ENCODE data around the gene CD244.
"Not testable (repeated sequence)": the region's sequence is repeated elsewhere in the genome, so short reads cannot be mapped to it uniquely, and the experiment has no call there.

Gene CD244

DNA sequence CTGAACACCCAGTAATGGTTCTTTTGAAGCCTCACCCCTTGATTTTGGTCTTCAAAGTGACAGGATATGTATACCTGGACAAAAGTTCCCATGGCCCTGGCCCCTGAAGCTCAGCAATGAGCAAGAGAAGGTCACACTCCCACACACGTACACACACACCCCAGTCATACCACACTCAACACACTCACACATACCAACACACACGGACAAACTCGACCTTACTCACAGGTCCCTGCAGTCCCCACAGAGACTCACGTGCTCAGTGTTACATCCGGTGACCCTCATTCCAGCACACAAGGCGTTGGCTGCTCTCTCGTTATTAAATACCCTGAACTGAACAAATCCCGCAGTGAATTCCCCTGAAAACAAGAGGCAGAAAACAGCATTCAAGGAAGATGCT lies 16.4 kb upstream of the CD244 start:
- DNase-seq (ENCODE audit: low read depth in 2 of 2) = no peak

DNA sequence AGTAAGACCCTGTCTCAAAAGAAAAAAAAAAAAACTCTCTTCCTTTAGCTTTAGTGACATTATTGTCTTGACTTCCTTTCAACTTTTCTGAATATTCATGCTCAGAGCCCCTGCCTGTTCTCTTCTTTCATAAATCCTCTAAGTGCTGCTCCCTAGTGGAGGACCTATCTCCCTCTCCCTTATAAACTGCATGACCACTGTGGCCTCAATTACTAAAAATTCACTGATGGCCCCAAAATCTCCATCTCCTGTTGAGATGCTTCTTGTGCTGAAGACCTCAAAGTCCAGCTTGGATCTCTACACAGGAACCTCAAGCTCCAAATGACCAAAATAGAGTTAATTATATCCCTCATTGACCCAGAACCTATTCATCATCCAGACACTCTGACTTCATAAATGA lies 14.5 kb upstream of the CD244 start:
- DNase-seq (ENCODE audit: low read depth in 2 of 2) = no peak

DNA sequence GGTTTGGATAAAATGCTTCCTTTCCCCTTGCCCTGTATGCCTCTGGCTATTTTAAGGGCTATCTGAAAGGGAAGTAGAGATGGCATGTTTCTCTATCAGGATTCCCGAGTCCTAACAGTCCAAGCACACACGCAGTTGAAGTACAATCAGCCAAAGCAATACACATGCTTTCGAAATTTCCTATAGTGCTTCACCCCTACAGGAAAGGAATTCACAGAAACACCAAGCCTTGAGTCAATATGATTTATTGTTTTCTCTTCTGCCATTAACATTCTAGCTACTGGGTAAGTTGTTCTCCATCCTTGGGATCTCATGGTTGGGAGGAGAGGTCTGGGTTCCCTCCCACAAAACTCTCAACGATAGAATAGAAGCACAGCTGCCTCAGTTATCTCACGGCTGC lies 13.6 kb upstream of the CD244 start:
- DNase-seq (ENCODE audit: low read depth in 2 of 2) = no peak

DNA sequence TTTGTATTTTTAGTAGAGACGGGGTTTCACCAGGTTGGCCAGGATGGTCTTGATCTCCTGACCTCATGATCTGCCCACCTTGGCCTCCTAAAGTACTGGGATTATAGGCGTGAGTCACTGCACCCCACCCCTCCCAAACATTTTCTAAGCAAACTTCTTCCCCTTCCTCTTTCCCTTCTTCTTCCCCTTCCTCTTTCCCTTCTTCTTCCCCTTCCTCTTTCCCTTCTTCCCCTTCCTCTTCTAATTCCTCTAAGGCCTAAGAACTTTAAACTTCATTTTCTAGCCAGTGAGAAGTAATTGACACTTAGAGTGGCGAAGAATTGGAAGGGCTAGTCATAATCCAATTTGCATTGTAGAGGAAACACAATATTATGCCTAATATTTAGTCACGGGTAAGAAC lies 12.9 kb upstream of the CD244 start:
- DNase-seq (ENCODE audit: low read depth in 2 of 2) = not testable (repeated sequence)

DNA sequence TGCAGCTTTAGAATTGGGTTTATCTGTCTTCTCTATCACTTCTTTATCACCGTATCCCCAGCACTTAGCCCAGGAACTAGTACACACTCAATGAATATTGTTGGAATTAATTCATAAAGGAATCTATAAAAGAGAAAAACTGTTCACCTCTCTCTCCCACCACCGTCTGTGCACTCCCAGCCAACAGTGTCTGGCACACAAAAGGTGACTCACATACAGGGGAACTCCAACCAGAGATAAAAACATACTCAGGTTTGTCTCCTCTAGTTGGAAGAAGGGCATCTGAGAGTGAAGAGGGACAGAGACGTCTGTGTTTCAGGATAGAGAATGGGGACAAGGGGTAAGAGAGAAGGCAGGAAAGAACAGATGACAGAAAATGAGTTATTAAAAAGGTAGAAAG lies 12.2 kb upstream of the CD244 start:
- DNase-seq (ENCODE audit: low read depth in 2 of 2) = no peak

DNA sequence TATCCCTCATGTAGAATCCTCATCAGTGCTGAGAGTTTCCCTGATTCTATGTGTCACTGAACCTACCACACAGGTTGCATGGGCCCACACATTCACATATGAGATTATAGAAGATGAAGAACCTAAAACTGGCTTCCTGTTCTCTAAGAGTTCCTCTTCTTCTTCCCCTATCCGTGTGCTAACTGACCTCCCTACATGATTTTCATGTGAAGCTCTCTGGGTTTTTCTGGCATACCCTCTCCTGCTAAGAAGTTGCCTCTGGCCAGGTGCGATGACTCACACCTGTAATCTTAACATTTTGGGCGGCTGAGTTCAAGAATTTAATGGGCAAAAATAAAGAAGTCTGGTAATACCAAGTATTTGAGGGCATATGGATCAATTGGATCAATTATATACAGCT lies 5.5 kb upstream of the CD244 start:
- no peak for DNase-seq (ENCODE audit: low read depth in 2 of 2)

DNA sequence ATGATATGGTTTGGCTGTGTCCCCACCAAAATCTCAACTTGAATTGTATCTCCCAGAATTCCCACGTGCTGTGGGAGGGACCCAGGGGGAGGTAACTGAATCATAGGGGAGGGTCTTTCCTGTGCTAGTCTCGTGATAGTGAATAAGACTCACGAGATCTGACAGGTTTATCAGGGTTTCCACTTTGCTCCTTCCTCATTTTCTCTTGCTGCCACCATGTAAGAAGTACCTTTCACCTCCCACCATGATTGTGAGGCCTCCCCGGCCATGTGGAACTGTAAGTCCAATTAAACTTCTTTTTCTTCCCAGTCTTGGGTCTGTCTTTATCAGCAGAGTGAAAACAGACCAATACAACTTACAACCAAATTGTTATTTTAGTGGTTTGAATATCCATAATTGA lies 5.0 kb upstream of the CD244 start:
- DNase-seq (ENCODE audit: low read depth in 2 of 2) = not testable (repeated sequence)

DNA sequence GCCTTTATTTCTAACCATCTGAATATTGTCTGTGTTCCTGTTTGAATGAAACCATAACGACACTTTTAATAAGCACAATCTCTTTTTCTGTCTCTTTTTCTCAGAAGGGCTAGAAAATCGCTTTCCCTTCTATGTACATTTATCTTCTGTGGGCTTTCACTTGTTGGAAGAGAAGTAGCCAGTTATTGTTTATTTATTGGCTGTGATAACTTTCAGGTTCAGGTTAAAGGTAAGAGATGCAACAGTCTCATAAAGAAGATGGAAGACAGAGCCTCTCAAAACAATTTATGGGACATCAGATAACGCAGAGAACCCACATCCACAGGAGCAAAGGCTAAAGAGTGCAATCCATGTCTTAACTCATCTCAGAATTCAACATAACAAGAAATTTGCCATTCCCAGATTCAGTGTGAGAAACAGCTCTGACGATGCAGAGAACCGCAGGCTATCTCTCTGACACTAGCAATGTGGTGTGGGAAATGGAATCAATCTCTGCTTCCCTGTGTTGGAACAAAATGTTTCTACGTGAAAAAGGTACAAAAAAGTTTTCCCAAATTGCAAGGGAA lies 4.1 kb upstream of the CD244 start:
- no peak for DNase-seq (ENCODE audit: low read depth in 2 of 2)

DNA sequence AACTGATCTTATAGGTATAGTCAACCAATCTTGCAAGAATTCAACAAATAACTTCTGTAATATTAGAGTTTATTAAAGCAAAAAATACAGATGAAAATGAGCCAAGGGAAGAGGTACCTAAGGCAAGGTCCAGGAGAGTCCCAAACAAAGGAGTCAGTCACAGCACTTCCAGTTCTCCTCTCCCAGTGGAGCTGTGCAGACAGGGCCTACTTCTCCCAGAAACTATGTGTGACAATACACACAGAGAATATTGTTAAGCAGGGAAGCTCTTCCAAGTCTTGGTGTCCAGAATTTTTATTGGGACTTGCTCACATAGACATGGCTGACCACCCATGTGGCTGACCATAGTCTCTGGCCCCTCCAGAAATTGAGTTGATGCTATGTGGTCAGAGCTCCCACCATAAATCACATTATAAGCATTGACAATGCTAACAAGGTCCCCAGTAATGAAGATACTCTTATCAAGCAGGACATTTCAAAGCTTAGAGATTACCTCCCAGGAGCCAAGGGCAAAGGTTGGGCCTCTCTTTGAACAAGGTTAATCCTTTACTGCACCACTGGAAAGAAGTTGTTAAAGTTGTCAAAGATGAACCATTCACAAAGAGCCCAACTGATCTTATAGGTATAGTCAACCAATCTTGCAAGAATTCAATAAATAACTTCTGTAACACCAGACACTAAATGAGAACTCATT lies 3.5 kb upstream of the CD244 start:
- no peak for DNase-seq (ENCODE audit: low read depth in 2 of 2)

DNA sequence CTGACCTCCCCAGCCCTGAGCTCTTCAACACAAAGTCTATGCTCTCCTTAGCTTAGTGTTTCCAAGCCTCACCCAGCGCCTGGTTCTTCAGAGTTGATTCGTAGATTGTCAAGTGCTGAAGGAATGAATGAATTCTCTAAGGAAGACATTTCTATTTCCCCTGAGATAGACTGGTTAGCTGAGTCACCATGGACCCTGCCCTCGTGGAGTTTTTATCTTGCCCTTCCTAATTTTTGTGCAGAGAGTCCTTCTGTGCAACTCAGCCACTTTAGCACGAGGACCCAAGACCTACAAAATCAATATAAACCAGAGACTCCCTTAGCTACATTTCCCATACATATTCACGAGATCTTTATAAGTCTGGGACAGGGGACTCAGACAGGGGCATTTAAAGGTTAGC lies 2.6 kb upstream of the CD244 start:
- no peak for DNase-seq (ENCODE audit: low read depth in 2 of 2)

DNA sequence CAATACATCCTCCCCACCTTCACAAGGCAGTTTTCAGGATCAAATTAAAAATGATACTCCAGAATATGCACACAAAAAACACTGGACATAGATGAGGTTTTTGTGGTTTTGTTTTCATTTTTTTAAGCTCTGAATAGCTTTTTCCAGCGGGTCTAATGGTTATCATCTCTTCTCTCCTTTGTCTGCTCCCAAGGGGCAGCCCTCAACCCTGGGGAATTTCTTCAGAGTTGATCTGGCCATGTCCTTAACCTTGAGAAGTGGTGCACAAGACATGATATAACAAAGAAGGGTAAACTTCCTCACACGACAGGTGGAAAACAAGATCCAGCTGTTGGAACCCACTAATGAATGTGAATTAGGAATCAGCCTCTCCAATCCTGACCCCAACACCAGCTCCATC lies 1.5 kb upstream of the CD244 start:
- no peak for DNase-seq (ENCODE audit: low read depth in 2 of 2)

DNA sequence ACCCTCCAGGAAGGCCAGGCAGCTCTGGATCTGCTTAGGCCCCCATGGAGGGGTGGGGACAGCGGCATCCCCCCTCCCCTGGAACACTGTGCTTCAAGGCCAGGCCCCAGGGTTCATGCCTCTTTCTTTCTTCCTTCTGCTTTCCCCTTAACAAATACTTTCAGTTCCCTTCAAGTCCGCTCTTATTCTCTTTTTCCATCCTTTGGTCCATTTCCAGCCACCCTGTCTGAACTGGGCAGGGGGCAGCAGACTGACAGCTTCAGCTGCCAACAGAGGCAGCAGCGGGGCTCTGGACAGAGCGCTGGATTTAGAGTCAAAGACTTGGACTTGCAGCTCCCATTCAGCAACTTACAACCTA lies 1.1 kb upstream of the CD244 start:
- DNase-seq (ENCODE audit: low read depth in 2 of 2) = no peak

DNA sequence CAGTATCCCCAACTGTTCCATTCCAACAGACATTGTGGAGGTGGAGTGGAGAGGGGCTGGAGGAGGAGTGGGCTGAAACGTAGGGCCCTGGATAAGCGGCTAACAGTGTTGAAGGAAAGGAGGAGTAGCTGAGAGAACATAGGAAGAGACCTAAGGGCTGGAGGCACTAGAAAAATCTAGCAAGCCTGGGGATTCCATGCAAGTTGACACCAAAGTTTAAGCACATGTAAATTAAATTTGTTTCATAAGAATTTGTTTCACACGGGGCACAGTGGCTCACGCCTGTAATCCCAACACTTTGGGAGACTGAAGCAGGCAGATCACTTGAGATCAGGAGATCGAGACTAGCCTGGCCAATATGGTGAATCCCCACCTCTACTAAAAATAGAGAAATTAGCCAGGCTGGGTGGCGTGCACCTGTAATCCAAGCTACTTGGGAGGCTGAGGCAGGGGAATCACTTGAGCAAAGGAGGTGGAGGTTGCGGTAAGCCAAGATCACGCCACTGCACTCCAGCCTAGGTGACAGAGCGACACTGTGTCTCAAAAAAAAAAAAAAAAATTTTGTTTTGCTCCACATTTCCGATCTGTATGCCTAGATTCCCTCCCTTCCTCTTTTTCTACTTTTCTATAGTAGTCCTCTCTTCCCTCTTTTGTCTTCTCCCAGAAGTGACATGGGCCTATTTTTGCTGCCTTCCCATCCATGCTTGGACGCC lies 530 bp upstream of the CD244 start:
- no peak for DNase-seq (ENCODE audit: low read depth in 2 of 2)

DNA sequence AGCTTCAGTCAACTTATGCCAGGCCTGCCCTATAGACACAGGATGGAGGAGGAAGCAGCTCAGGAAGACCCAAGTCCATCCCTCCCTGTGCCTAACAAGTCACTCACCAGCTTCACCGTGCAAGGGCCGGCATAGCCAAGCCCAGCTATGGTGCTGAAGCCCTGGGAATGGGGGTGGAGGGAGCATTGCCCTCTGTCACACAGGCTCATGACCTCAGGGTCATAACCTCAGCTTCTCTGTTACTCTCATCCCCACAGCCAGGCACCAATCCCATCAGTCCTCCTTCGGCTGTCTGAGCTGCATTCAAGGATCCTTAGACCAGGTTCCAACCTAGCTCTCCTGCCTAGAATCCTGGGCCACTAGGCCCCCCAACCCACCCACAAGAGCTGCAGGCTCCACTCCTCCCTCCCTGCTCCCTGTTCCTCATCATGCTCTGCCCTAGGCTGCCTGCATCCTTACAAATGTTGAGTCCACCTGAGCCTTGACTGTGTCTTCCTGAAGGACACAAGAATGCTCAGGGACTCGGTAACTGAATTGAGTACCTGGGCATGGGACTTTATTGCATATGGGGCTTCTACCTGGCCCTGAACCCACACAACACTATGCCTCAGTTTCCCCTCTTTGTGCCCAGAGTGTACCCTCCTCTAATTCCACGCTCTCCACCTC lies 1.7 kb downstream of the CD244 start:
- DNase-seq (ENCODE audit: low read depth in 2 of 2) = no peak

DNA sequence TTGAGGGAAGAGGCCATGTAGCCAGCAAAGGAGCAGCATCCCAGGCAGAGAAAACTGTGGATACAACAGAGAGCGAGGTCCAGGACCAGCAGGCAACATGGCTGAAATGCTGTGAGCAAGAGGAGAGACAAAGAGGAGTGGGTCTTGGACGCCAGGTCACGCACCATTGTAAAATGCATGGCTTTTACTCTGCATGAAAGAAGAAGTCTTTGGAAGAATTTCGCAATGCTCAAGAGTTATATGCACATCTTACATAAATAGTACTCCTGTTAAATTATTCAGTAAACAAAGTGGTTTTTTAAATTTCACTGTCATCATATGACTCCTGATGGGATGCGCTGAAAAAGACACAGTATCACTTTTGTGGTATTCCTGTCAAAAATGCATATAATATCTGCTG lies 3.5 kb downstream of the CD244 start:
- DNase-seq (ENCODE audit: low read depth in 2 of 2) = no peak

DNA sequence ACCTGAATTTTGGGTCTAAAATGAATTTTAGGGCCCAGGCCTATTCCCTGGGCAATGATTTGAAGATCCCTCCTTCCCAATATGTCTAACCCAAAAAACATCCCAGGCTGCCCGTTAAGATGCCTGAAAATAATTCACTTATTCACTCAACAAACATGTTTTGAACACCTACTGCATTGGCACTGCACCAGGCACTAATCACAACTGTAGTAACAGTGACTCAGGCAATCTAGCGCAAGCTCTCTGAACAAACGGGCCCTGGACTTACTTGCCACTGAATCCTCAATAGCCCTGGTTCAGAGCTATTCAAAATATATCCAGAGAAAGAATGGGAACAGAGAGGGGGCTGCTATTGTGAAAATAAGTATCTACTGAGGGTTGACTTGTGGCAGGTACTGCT lies 4.2 kb downstream of the CD244 start:
- DNase-seq (ENCODE audit: low read depth in 2 of 2) = no peak

DNA sequence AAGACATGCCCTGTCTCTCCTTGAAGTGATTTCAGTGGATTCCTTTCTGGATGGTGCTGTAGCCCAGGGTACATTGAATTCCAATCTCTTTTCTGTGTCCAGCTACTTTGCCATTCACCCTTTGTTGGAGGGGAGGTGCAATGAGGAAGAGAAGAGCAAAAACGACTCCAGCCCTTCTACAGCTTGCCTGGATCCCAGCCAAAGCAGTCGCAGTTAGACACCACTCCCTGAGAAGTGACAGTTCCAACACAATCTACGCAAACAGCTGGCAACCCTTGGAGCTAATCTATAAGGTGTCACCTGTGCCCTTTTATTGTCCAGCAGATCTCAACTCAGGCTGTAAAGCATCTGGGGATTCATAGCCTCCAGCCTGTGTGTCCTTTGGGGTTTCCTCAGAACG lies 4.6 kb downstream of the CD244 start:
- no peak for DNase-seq (ENCODE audit: low read depth in 2 of 2)

DNA sequence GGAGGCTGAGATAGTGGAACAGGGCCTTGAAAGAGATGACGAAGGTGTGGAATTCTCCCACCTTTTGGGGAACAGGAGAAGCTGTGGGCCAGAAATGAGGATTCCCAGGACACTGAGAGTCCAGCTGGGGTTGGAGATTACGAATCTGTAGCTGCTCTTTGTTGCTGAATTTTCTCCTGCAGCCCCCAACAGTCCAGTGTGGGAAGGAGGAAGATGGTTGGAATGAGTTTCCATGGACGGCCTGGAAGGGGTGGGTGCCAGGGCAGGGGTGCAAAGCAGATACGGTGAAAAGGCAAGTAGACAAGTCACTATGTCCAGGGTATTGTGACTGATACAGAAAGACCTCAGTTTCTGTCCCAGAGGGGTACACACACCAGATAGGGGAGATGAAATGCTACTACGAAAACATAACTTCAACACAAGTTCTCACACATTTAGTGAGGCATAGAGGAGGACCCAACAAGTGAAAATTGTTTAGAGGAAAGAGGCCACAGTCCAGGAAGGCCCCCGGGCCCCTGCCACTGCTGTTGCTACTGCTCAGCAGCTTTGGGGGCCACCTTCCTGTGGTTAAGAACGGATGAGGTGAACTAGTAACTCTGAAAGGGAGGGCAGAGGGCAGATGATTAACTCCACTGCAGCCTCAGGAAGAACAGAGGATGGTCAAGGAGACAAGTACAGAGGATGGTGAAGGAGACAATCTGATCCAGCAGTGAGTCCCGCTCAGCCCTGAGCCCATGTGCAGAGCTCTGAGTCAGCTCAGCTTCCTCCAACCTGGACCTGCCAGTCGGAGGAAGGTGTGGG lies 7.3 kb downstream of the CD244 start:
- no peak for DNase-seq (ENCODE audit: low read depth in 2 of 2)

DNA sequence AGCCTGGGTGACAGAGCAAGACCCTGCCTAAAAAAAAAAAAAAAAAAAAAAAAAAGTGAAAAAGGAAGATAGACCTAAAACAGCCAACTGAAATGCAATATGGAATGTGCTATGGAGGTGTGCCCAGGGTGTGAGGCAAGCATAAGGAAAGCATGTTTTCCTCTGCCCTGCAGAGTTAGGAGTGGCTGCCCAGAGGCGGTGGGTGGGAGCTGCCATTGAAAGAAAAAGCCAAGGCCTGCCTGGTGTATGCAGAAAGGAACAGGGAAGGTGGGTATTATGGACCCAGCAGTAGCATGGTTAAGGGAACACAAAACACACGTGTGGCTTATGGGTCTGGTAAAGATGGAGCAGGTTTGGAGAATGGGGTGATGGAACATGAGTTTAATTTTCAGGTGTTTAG lies 8.9 kb downstream of the CD244 start:
- no peak for DNase-seq (ENCODE audit: low read depth in 2 of 2)

DNA sequence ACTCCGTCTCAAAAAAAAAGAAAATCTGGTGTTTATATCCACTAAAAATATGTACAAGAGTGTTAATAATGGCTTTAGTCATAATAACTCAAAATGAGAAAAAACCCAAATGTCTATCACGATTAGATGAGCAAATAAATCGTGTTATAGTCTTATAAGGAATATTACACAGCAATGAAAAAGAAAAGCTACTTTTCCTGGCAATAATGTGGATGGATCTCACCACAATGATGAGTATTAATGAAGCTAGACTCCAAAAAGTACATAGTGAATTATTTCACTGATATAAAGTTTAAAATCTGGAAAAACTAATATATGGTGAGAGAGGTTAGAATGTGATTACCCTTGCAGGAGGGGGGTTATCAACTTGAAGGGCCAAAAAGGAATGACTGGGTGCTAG lies 9.7 kb downstream of the CD244 start:
- DNase-seq (ENCODE audit: low read depth in 2 of 2) = no peak

DNA sequence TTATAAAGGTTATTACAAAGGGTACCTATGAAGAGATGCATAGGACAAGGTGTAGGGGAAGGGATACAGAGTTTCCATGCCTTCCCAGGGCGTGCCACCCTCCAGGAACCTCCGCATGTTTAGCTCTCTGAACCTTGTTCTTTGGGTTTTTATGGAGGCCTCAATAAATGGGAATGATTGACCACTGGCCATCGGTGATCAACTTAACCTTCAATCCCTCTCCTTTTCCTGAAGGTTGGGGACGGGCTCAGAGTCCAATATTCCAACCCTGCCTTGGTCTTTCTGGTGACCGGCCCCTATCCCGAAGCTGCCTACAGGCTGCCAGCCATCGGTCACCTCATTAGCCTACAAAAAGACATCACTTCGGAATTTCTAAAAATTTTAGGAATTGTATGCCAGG lies 11.7 kb downstream of the CD244 start:
- no peak for DNase-seq (ENCODE audit: low read depth in 2 of 2)

DNA sequence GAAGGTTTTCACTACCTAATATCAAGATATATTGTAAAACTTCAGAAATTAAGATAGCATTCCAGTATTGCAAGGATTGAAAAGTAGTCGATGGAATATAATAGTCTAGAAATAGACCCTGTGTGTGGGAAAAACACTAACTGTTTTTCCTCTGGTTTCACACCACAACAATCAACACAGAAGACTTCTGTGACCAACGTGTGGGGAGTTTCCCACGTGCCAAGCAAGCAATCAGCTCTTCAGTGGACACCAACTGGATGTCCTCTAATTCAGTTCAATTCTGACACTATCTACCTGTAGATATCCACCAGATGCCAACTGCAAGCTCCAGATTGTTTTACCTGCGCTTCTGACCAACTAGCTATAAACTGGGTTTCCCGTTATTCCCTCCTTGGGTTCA lies 12.1 kb downstream of the CD244 start:
- DNase-seq (ENCODE audit: low read depth in 2 of 2) = no peak
